ENCODE results near the gene AMPD3. TPM values are rescaled to one million over a fixed set of nuclear protein-coding genes. Genes with fewer than 3 reads are reported as not detected.

The AMPD3 gene
- polyA plus RNA-seq, 4 donors: 5.1 to 7.7 (median 5.5) TPM

- DNase-seq (ENCODE audit: low read depth in 4 of 4, low spot score in 2 of 4): no peak
Observed at GRCh38 chr11:10459029-10459970, 4.2 kb downstream of the AMPD3 start.

DNA sequence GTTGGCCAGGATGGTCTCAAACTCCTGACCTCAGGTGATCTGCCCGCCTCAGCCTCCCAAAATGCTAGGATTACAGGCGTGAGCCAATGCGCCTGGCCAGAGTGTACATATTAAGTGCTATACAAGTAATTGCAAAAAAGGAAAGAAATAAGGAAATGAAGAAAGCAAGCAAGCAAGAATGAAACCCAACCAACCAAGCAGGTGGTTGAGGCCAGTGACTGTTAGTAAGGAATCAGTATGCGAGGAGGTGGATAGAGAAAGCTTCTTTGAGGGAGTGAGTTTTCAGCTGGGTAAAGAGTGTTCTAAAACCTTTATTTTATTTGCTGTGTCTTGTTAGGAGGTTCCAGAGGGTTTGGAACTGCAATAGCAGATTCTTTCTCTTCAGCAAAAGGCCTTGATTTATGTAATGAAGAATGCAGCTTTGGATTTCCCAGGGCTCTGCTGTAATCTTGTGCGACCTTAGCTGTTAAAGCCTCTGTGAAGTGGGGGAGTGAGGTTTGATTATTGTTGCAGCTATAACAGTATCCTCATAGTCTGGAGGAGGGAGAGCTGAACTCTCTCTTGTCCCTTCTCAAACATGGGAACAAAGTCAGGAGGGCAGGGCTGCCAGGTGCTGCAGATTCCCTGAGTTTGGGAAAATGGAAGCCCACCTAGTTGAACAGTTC, 5.7 kb downstream of the AMPD3 start:
- DNase-seq (ENCODE audit: low read depth in 4 of 4, low spot score in 2 of 4): no peak

DNA sequence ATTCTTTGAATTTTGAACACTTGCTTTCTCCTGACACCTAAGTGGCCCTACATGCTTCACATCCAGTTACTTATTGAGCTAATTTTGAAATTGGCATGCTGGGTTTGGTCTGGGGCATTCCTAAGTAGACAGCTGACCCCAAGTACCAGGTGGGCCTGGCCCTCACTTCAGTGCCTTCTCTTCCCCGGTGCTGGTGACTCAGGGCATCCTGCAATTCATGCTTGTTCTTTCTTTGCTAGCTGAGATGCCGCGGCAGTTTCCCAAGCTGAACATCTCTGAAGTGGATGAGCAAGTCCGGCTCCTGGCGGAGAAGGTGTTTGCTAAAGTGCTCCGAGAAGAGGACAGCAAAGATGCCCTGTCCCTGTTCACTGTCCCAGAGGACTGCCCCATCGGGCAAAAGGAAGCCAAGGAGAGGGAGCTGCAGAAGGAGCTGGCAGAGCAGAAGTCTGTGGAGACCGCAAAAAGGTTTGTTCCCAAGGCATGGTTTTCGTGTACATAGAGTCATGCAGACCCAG, 6.3 kb downstream of the AMPD3 start:
- no peak for DNase-seq (ENCODE audit: low read depth in 4 of 4, low spot score in 2 of 4)

DNA sequence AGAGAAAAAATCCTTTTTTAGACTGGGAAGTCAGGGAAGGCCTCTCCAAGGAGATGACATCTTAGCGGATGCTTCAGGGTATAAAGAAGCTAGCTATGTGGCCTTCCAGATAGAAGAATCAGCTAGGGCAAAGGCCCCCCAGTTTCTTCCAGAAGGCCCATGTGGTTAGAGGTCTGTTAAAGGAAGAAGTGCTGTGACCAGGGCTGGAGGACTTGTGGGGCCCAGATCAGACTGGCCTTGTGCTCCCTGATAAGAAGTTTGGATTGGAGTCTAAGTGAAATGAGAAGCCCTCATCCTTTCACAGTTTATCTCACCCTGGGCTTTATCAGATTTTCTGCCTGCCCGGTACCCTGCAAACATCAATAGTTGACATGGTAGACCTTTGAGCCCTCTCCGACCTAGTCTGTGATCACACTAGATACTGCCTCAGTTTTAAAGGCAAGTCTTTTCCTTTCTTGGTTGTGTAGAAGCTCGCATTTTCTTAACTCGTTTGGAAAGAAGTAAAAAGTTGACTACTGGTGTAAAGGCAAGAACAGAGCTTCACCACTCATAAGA, 7.8 kb downstream of the AMPD3 start:
- DNase-seq (ENCODE audit: low read depth in 4 of 4, low spot score in 2 of 4): no peak

DNA sequence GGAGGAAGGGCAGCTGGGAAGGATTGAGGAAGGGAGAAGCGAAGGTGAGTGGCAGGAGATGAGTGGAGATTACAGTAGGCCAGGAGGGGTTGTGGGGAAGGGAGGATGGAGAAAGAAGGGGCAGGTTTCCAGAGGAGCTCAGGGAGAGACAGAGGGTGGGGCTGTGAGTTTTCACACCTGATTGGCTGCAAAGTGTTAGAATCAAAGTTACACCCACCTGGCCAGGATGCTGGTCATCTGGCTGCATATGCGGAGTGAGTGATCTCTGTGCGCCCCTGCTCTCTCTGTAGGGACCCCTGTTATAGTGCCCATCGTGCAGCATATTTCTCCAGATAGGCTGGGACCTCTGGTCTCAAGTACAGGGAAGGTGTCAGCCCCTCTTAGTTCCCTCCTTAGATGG, 18.3 kb downstream of the AMPD3 start:
- no peak for DNase-seq (ENCODE audit: low read depth in 4 of 4, low spot score in 2 of 4)

DNA sequence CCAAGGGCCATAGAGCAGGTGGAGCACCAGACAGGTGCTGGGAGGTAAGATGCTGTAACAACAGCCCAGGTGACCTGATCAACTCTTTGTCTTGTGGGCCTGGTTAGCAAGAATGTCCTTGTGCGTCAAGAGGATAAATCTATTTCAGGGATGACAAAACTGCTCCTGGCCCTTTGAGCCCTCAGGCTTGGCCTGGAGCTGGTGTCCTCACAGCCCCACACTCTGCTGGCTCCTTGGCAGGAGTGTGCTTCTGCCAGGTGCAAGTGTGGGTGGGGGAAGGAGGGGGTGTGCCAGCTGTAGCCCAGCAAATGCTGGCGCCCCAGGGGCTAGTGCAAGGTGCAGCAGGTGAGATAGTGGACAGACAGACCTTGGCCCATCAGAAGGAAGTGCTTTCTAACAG, 19.5 kb downstream of the AMPD3 start:
- DNase-seq (ENCODE audit: low read depth in 4 of 4, low spot score in 2 of 4): no peak

- DNase-seq (ENCODE audit: low read depth in 4 of 4, low spot score in 2 of 4): no peak
Observed at GRCh38 chr11:10476342-10476741, 21.3 kb downstream of the AMPD3 start.

GRCh38 chr11:10476927-10477689, 22.0 kb downstream of the AMPD3 start:
- no peak for DNase-seq (ENCODE audit: low read depth in 4 of 4, low spot score in 2 of 4)

- DNase-seq (ENCODE audit: low read depth in 4 of 4, low spot score in 2 of 4): no peak
Observed at GRCh38 chr11:10477690-10478046, 22.6 kb downstream of the AMPD3 start.

DNA sequence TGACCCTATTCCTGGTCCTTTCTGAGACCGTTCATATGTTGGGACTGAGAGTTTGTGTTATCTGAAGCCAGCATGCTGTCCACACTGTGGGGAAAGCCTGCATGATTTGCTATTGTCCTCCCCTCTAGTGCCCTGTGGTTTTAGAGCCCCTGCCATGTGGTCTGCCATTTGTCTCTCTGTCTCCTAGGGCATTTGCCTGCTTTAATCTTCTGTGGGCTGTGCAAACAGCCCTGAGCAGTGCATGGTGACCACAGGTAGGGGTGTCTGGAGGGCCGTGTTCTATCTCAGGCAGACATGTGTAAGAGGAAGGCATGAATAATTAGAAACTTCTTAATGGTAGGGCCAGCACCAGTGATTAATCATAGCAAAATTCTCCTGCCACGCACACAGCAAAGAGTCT, 23.0 kb downstream of the AMPD3 start:
- DNase-seq (ENCODE audit: low read depth in 4 of 4, low spot score in 2 of 4): no peak

GRCh38 chr11:10478574-10479550, 23.8 kb downstream of the AMPD3 start:
- DNase-seq (ENCODE audit: low read depth in 4 of 4, low spot score in 2 of 4): no peak

- DNase-seq (ENCODE audit: low read depth in 4 of 4, low spot score in 2 of 4): no peak
Observed at GRCh38 chr11:10480026-10480425, 25.0 kb downstream of the AMPD3 start.

DNA sequence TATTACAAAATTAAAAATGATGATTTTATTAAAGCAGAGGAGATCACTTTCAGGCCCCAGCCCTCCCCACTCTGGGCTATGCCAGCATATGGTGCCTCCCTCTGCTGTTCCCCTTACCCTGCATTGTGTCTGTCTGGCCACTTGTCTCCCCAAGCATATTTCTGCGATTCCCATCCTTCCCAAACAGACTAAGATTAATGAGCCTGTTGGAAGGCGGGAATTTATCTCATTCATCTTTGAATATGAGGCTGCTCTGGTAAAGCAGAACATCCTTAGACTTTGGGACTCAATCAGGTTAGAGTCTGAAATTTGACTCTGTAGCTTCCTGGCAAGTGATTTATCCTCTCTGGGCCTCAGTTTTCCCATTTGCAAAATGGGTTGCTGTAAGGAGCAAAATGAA, 25.7 kb downstream of the AMPD3 start:
- DNase-seq (ENCODE audit: low read depth in 4 of 4, low spot score in 2 of 4): no peak

GRCh38 chr11:10481560-10482349, 26.7 kb downstream of the AMPD3 start:
- no peak for DNase-seq (ENCODE audit: low read depth in 4 of 4, low spot score in 2 of 4)

DNA sequence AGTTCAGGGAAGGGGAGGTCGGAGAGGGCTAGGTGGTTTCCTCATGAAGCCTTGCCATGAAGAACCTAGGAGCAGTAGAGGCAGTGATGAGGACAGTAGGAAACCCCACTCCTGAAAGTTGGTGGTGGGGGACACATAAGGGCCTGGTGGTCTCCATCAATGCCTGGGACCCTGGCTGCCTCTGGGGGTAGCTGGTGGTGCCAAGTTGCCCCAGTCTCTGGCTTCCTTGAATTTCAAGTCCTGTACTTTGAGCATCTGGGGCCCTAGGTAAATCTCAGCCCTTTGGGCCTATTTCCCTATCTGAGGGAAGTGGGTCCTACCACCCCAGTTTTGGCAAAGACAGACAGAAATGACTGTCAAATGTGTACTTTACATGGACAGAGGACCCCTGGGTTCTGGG, 28.1 kb downstream of the AMPD3 start:
- DNase-seq (ENCODE audit: low read depth in 4 of 4, low spot score in 2 of 4): no peak

GRCh38 chr11:10483584-10483983, 28.5 kb downstream of the AMPD3 start:
- DNase-seq (ENCODE audit: low read depth in 4 of 4, low spot score in 2 of 4): no peak

DNA sequence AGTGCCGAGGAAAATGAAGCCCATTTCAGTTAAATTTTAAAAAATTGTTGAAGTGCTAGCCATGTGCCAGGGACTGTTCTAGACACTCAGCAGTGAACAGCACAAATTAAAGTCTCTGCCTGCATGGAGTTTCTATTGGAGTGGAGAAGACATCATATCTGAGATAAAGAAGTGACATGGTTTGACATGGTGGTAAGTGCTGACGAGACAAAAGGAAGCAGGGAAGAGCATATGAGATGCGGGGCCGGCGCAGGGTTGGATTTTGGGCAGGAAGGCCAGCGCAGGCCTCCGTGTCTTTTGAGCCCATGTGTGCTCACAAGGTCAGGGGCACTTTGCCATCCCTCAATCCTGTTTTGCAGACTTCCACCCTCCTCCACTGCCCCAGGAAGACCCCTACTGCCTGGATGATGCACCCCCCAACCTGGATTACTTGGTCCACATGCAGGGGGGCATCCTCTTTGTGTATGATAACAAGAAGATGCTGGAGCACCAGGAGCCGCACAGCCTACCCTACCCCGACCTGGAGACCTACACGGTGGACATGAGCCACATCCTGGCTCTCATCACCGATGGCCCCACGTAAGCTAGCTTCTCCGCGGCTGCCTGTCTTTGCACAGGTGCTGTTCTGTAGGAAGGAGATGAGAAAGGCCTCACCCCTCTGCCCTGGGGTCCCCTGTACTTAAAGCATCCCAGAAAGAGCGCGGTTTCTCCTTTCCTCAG, 29.6 kb downstream of the AMPD3 start:
- DNase-seq (ENCODE audit: low read depth in 4 of 4, low spot score in 2 of 4): no peak

- DNase-seq (ENCODE audit: low read depth in 4 of 4, low spot score in 2 of 4): no peak
Observed at GRCh38 chr11:10485646-10486045, 30.6 kb downstream of the AMPD3 start.
